ENCODE data around the gene EEF2K. TPM values are rescaled to one million over a fixed set of nuclear protein-coding genes. Genes with fewer than 3 reads are reported as not detected.

EEF2K gene
- total and polyA plus RNA-seq, 2 of the 13 experiments (the other 11 are each of a cell fraction or from before 2014, with no cell fraction given) = 22.0 to 23.8 TPM

- TF ChIP-seq ZNF407 (CRISPR knock-in tag; IDR thresholded peaks at IDR 0.05; ENCODE audit: not compliant biosample characterization) (no peak), RXRA (CRISPR knock-in tag; IDR thresholded peaks at IDR 0.05) (no peak), FOXJ3 (CRISPR knock-in tag; IDR thresholded peaks at IDR 0.05; ENCODE audit: borderline replicate concordance) (no peak), BRD4 (CRISPR knock-in tag; IDR thresholded peaks at IDR 0.05) (no peak), KDM2A (CRISPR knock-in tag; IDR thresholded peaks at IDR 0.05; ENCODE audit: borderline replicate concordance, low read depth) (no peak), SMARCE1 (IDR thresholded peaks at IDR 0.05; ENCODE audit: borderline replicate concordance) (no peak), ZNF335 (CRISPR knock-in tag; IDR thresholded peaks at IDR 0.05) (0 out of 2 replicates have a peak, but pooled peaks have one; percentile 15), ZNF784 (CRISPR knock-in tag; IDR thresholded peaks at IDR 0.05; ENCODE audit: borderline replicate concordance) (no peak), ZNF234 (CRISPR knock-in tag; conservative IDR thresholded peaks at IDR 0.05) (no peak), SMAD1 (CRISPR knock-in tag; IDR thresholded peaks at IDR 0.05; ENCODE audit: borderline replicate concordance, low read depth) (no peak), PHF8 (CRISPR knock-in tag; IDR thresholded peaks at IDR 0.05) (no peak; the same call in 1 of the 2 replicates), ZNF724P (CRISPR knock-in tag; IDR thresholded peaks at IDR 0.05; ENCODE audit: borderline replicate concordance) (no peak), ZNF678 (CRISPR knock-in tag; IDR thresholded peaks at IDR 0.05) (no peak), ZNF564 (CRISPR knock-in tag; IDR thresholded peaks at IDR 0.05) (0 out of 2 replicates have a peak, but pooled peaks have one; percentile 45)
- TF ChIP-seq, protein P1, sequence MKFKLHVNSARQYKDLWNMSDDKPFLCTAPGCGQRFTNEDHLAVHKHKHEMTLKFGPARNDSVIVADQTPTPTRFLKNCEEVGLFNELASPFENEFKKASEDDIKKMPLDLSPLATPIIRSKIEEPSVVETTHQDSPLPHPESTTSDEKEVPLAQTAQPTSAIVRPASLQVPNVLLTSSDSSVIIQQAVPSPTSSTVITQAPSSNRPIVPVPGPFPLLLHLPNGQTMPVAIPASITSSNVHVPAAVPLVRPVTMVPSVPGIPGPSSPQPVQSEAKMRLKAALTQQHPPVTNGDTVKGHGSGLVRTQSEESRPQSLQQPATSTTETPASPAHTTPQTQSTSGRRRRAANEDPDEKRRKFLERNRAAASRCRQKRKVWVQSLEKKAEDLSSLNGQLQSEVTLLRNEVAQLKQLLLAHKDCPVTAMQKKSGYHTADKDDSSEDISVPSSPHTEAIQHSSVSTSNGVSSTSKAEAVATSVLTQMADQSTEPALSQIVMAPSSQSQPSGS (CRISPR knock-in tag; IDR thresholded peaks at IDR 0.05) = no peak; the same call in 1 of the 2 replicates
- TF ChIP-seq, protein P2, sequence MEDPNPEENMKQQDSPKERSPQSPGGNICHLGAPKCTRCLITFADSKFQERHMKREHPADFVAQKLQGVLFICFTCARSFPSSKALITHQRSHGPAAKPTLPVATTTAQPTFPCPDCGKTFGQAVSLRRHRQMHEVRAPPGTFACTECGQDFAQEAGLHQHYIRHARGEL (CRISPR knock-in tag; IDR thresholded peaks at IDR 0.05) = no peak
- TF ChIP-seq, protein P3, sequence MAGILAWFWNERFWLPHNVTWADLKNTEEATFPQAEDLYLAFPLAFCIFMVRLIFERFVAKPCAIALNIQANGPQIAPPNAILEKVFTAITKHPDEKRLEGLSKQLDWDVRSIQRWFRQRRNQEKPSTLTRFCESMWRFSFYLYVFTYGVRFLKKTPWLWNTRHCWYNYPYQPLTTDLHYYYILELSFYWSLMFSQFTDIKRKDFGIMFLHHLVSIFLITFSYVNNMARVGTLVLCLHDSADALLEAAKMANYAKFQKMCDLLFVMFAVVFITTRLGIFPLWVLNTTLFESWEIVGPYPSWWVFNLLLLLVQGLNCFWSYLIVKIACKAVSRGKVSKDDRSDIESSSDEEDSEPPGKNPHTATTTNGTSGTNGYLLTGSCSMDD (CRISPR knock-in tag; IDR thresholded peaks at IDR 0.05) = no peak
Measured at GRCh38 chr16:22191532-22192260, 14.4 kb upstream of the EEF2K start (continued).

Data from HepG2 (cell line).